GM15510 (cell line): Measurements from ENCODE around the gene AADACL4.

ENCODE experiments used
- POLR2A ChIP-seq: IDR thresholded peaks from 3 replicates; pipeline ENCODE4 v1.6.1; 2011; ENCODE audit warnings: borderline replicate concordance; ENCODE audit not compliant: insufficient read length; ENCODE audit errors: extremely low read depth

AADACL4 gene

GRCh38 chr1:12618965-12619791, 24.7 kb upstream of the AADACL4 start:
- TF ChIP-seq POLR2A = no peak

GRCh38 chr1:12619792-12620487, 23.9 kb upstream of the AADACL4 start:
- TF ChIP-seq POLR2A = no peak

- TF ChIP-seq POLR2A = no peak
Observed at GRCh38 chr1:12620488-12620865, 23.4 kb upstream of the AADACL4 start.

GRCh38 chr1:12620931-12621330, 23.0 kb upstream of the AADACL4 start:
- no peak for TF ChIP-seq POLR2A

- no peak for TF ChIP-seq POLR2A
Observed at GRCh38 chr1:12621346-12622335, 22.2 kb upstream of the AADACL4 start.

- TF ChIP-seq POLR2A = no peak
Observed at GRCh38 chr1:12622506-12622905, 21.4 kb upstream of the AADACL4 start.

GRCh38 chr1:12625276-12625675, 18.6 kb upstream of the AADACL4 start:
- no peak for TF ChIP-seq POLR2A

GRCh38 chr1:12626888-12627287, 17.0 kb upstream of the AADACL4 start:
- TF ChIP-seq POLR2A = no peak

GRCh38 chr1:12627296-12627695, 16.6 kb upstream of the AADACL4 start:
- no peak for TF ChIP-seq POLR2A

GRCh38 chr1:12629511-12629956, 14.4 kb upstream of the AADACL4 start:
- TF ChIP-seq POLR2A = no peak

GRCh38 chr1:12629985-12630760, 13.7 kb upstream of the AADACL4 start:
- no peak for TF ChIP-seq POLR2A

GRCh38 chr1:12630946-12631530, 12.8 kb upstream of the AADACL4 start:
- no peak for TF ChIP-seq POLR2A

- TF ChIP-seq POLR2A = no peak
Observed at GRCh38 chr1:12631571-12631970, 12.3 kb upstream of the AADACL4 start.

GRCh38 chr1:12634156-12634555, 9.7 kb upstream of the AADACL4 start:
- TF ChIP-seq POLR2A = no peak
